ENCODE measurements around the gene ALDH3B2.
A peak's percentile ranks its signal among the peaks of the same experiment; 100 is the strongest.
"Not testable (repeated sequence)": the region's sequence is repeated elsewhere in the genome, so short reads cannot be mapped to it uniquely, and the experiment has no call there.

Gene ALDH3B2

DNA sequence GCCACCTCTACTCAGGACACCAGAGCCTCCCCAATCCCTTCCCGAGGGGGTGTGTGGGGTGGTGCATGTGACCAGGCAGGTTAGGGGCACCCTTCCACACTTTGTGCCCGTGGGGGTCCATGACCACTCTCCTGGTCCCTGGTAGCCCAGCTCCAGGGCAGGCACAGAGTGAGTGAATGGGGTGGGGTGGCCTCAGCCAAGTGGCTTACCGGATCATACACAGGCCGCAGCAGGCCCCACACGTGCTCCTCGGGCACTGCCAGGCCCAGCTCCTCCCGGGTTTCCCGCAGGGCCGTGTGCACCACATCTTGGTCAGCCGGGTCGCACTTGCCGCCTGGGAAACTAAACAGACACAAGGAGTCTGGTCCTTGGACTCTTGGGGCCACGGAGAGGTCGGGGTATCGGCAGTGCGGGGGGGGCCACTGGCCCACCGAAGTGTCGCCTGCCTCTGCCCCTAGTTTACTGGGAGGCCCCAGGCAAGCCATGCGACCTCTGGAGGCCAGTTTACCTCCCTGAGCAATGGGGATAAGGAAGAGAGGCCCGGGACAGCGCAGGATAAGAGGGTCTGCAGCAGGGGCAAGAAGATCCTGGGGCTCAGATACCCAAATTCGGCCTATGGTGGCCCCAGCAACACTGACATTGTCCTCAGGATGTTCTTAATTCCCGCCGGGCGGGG lies 45.6 kb downstream of the ALDH3B2 start:
- DNase-seq = no peak

DNA sequence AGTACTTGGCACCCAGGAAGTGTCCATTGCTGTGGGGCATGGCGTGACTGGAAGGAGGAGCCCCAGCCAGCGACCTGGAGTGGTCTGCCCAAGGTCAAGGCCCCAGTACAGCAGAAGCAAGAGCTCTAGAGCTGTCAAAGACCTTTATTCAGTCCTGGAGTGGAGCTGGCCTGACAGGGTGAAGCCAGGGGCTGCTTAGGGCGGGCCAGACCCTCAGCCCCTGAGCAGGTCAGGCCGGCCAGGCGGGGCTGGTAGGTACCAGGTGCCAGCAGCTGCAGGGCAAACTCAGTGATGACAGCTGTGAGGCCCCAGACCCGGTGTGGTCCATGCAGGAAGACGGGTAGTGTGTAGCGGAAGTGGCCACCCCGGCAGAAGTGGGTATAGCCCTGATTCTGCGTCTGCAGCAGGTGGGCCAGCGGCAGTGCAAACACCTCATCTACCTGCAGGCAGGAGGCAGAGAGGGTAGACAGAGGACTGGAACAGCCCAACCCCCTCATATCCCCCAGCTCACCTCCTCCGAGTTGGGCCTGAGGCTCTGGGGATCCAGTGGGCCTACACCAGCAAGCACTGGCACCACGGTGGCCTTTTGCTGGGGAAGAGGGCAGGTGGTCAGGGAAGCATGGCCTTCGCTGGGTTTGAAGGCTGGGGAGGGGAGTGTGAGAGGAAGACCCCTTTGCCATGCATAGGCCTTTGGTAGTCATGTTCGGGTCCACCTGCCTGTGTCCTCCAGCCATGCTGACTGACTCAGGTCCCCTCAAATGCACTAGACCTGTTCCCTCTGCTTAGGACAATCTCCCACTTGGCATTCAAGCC lies 46.4 kb downstream of the ALDH3B2 start:
- DNase-seq = no peak

DNA sequence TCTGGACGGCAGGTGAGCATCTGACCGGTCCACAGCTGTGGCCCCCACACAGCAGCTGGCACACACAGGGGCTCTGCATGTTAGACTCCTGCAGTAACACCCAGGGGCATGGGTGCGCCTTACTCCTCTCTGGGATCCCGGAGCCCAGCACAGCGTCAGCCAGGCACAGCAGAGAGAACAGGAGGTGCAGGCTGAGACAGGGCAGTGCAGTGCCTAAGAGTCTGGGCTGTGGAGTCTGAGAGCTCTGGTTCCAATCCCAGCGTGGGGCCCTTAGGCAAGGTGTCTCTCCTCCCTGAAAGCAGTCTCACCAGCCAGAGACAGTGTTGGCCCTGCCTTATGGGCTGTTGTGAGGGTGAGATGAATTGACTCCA lies 47.0 kb downstream of the ALDH3B2 start:
- DNase-seq = no peak

DNA sequence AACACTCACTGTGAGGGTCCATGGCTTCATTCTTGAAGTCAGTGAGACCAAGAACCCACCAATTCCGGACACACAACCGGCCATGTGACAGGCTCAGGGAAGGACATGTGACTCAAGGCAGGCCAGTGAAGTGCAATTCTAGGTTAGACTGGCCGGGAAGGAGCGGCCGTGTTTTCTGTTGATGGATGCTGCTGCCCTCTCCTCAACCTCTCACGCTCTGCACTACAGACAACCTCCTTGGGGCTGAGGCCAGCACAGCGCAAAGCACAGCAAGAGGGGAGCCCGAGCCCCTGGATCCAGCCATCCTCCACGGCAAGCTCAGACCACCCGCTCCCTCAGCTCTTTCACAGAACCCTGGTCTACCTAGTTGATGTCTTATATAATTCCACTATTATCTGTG lies 47.5 kb downstream of the ALDH3B2 start:
- DNase-seq = no peak

DNA sequence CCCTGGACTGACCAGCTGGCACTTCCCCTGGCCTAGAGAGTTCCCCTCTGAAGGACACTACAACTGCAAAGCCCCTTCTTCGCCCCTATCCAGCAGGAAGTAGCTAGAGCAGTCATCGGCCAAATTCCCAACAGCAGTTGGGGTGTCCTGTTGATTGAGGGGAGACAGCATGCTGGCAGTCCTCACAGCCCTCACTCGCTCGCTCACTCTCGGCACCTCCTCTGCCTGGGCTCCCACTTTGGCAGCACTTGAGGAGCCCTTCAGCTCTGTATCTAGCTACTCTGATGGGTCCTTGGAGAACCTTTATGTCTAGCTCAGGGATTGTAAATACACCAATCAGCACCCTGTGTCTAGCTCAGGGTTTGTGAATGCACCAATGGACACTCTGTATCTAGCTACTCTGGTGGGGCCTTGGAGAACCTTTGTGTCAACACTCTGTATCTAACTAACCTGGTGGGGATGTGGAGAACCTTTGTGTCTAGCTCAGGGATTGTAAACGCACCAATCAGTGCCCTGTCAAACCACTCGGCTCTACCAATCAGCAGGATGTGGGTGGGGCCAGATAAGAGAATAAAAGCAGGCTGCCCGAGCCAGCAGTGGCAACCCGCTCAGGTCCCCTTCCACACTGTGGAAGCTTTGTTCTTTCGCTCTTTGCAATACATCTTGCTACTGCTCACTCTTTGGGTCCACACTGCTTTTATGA lies 48.1 kb downstream of the ALDH3B2 start:
- DNase-seq = not testable (repeated sequence)

DNA sequence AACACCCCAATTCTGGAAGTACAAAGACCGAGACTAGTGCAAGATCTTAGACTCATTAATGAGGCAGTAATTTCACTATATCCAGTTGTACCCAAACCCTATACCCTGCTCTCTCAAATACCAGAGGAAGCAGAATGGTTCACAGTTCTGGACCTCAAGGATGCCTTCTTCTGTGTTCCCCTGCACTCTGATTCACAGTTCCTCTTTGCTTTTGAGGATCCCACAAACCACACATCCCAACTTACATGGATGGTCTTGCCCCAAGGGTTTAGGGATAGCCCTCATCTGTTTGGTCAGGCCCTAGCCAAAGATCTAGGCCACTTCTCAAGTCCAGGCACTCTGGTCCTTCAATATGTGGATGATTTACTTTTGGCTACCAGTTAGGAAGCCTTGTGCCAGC lies 50.6 kb downstream of the ALDH3B2 start:
- DNase-seq = peak; percentile 52

DNA sequence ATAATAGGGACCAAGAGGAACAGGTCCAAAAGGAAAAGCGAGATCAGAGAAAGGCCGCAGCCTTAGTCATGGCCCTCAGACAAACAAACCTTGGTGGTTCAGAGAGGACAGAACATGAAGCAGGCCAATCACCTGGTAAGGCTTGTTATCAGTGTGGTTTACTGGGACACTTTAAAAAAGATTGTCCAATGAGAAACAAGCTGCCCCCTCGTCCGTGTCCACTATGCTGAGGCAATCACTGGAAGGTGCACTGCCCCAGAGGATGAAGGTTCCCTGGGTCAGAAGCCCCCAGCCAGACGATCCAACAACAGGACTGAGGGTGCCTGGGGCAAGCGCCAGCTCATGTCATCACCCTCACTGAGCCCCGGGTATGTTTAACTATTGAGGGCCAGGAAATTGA lies 51.5 kb downstream of the ALDH3B2 start:
- DNase-seq = not testable (repeated sequence)

DNA sequence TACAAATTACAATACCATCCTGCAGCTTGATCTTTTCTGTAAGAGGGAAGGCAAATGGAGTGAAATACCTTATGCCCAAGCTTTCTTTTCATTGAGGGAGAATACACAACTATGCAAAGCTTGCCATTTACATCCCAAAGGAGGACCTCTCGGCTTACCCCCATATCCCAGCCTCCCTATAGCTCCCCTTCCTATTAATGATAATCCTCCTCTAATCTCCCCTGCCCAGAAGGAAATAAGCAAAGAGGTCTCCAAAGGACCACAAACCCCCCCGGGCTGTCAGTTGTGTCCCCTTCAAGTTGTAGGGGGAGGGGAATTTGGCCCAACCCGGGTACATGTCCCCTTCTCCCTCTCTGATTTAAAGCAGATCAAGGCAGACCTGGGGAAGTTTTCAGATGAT lies 52.5 kb downstream of the ALDH3B2 start:
- DNase-seq = not testable (repeated sequence)

DNA sequence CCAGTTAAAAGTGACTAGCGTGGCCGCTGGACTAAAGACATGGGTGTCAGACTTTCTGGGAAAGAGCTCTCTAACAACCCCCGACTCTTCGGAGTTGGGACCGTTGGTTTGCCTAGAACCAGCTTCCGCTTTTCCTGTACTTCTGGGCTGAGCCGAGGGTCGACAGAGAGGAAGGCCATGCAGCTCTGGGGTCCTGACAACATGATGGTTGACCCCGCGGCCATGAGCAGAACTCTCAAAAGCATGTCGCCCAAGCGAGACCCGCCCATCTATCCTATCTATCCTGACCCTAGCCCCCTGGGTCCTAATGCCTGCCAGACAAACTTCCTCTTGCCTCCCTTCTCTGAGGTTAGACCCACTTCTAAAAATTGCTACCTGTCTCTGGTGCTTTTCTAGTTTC lies 53.8 kb downstream of the ALDH3B2 start:
- not testable (repeated sequence) for DNase-seq

DNA sequence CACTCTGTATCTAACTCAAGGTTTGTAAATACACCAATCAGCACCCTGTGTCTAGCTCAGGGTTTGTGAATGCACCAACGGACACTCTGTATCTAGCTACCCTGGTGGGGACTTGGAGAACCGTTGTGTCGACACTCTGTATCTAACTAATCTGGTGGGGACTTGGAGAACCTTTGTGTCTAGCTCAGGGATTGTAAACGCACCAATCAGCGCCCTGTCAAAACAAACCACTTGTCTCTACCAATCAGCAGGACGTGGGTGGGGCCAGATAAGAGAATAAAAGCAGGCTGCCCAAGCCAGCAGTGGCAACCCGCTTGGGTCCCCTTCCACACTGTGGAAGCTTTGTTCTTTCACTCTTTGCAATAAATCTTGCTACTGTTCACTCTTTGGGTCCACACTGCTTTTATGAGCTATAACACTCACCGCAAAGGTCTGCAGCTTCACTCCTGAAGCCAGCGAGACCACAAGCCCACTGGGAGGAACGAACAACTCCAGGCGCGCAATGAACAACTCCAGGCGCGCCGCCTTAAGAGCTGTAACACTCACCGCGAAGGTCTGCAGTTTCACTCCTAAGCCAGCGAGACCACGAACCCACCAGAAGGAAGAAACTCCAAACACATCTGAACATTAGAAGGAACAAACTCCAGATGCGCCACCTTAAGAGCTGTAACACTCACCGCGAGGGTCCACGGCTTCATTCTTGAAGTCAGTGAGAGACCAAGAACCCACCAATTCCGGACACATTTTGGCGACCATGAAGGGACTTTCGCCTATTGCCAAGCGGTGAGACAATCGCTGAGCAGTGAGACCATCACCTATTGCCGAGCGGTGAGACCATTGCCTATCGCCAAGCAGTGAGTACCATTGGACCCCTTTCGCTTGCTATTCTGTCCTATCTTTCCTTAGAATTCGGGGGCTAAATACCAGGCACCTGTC lies 54.5 kb downstream of the ALDH3B2 start:
- DNase-seq = not testable (repeated sequence)

DNA sequence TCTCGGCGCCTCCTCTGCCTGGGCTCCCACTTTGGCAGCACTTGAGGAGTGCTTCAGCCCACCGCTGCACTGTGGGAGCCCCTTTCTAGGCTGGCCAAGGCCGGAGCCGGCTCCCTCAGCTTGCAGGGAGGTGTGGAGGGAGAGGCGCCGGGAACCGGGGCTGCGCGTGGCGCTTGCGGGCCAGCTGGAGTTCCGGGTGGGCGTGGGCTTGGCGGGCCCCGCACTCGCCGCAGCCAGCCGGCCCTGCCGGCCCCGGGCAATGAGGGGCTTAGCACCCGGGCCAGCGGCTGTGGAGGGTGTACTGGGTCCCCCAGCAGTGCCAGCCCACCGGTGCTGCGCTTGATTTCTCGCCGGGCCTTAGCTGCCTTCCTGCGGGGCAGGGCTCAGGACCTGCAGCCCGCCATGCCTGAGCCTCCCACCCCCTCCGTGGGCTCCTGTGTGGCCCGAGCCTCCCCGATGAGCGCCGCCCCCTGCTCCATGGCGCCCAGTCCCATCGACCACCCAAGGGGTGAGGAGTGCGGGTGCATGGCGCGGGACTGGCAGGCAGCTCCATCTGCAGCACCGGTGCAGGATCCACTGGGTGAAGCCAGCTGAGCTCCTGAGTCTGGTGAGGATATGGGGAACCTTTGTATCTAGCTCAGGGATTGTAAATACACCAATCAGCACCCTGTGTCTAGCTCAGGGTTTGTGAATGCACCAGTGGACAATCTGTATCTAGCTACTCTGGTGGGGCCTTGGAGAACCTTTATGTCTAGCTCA lies 55.3 kb downstream of the ALDH3B2 start:
- DNase-seq = not testable (repeated sequence)

DNA sequence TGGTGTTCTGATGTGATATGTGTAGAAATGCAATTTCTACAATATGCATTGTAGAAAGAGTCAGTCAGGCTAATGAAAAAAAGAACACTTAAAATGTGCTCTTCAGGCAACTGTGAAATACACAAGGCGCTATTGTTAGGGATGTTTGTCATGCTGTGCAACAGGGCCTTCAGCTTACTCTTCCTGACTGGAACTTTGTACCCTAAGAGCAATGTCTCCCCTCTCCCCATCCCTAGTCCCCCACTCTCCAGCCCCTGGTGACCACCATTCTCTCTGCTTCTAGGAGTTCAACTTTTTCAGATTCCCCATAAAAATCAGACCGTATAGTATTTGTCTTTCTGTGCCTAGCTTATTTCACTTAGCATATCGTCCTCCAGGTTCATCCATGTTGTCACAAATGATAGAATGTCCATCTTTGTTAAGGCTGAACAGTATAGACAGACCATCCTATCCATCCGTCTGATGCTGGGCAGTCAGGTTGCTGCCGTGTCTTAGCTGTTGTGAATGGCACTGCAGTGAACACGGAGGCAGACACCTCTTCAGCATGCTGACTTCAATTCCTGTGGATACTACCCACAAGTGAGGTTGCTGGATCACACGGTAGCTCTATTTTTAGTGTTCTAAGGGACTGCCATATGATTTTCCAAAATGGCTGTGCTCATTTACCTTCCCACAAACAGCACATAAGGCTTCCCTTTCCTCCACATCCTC lies 57.0 kb downstream of the ALDH3B2 start:
- DNase-seq = no peak

DNA sequence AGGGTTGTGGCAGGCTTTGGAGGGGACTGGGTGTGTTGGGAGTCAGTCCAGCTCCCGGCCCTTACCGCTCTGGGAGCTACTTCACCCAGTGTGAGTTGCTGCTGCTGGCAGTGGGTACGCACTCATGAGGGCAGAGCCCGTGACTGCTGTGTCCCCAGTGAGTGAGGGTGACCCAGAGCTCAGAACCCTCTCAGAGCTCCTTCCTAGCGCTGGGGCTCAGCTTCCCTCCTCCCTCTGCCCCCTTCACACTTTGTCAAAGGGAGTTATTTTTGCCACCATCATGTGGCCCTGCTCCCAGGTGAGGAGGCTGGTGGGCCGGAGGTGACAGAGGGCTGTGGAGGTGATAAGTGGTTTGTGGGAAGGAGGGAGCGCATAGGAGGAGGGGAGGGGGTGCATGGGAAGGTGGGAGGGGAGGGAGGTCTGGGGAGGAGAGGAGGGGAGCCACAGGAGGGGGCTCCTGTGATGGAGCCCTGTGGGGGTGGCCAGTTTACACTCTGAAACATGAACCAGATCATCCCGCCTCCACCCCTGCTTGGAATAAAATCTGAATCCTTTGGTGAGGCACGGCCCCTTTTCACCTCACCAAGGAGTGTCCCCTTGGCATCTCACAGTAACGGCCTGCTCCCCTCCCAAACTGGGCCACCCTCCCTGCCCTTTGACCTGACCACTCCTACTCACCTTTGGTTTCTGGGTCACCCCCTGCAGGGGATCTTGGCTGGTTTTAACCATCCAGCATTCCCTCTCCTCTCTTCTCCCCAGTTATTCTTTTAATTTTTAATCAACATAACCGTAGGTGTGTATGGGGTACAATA lies 57.8 kb downstream of the ALDH3B2 start:
- no peak for DNase-seq

DNA sequence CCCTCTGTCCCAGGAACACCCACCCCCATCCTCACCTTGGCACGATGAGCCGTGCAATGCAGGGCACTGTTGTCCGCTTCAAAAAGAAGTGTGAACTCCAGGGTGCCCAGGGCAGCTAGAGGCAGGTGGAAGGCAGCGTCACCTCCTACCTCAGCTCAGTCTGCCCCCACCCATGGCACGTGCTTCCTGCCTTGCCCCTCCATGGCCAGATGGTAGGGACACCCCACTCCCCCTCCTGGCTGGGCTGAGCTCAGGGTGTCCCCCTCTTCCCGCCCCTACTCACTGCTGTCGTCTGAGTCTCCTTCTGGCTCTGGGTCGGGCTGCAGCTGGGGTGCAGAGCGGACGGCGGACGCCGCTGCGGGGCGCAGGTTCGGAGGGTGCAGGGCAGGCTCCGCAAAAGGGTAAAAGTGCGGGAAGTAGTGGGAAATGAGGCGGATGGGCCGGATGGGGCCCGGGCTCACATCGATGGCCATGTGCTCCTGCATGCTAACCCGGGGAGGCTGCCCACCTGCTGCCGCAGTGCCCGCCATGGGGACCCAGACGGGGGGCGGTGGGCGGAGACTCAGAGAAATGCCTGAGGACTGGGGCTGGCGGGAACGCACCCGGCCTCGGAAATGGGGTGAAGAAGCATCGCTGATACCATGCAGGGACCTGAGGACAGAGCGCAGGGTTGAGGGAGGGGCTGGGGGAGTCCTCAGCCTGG lies 58.5 kb downstream of the ALDH3B2 start:
- no peak for DNase-seq

DNA sequence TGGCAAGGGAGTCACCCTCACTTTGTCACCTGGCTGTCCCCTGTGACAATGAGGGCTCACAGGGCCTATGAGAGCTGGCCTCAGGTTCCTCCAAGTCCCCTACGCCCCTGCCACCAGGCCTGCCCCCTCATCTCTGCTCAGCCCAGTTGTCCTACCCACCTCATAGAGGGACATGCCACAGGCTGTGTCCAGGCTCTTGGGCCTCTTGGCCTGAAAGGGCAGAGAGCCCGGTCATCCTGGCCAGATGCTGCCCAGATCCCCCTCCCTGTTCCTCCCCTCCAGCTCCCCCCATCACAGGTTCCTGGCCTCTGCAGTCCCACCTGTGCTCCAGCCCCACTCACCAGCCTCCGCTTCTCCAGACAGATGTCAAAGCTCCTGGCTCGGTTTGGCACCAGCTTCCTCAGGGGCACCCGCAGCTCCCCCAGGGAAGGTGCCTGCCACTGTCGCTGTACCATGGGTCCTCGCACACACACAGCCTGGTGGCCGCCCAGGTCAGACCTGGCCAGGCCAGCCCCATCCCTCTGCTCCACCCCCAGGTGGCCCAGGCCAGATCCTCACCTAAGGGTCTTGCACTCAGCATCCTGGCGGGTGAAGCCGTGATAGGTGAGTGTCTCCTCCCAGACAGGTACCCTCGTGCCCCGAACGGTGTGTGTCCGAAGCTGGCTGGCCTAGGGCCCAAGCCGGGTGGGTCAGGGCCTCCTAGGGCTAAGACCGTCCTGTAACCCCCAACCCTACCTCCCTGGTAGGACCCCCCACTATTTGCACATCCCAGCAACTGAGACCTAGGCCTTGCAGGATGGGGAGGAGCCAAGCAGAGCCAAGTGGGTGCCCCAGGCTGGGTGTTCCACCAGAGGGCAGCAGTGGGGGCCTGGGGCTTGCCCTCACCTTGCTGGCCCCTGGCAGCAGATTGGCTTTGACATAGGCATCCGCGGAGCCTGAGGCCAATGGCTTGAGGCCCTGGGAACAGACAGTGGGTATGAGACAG lies 59.4 kb downstream of the ALDH3B2 start:
- peak; percentile 21 for DNase-seq

DNA sequence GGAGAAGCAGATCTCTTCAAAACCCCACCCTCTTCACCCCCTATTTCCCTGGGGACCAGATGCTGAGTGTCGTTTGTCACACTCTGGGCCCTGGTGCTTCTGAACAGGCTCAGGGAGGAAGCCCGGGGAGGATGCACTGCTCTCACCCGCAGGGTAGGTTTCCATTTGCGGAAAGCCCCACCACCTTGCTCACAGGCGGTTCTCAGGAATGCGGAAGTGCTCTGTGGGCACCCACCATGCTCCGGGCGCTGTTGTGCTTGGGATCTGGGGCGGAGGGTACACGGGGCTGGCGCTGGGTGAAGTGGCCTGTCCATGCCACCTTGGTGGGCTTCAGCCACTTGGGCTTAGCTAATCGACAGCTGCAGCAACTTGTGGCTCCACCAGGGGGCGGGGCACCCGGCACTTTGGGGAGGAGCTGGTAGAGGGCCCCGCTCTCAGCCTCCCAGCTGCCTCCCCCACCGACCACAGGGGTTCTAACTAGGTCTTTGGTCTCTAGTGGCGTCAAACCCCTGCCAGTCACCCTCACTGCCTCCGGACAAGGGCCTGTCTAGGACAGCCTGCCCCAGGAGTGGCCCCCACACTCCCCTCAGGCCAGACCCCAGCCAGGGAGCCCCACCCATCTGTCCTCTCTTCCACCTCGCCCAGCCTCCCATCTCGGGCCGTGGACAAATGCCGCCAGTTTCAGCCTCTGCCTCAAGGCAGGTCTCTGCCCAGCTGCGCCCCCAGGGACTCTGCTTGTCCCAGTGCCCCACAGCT lies 60.3 kb downstream of the ALDH3B2 start:
- peak; percentile 87 for DNase-seq

DNA sequence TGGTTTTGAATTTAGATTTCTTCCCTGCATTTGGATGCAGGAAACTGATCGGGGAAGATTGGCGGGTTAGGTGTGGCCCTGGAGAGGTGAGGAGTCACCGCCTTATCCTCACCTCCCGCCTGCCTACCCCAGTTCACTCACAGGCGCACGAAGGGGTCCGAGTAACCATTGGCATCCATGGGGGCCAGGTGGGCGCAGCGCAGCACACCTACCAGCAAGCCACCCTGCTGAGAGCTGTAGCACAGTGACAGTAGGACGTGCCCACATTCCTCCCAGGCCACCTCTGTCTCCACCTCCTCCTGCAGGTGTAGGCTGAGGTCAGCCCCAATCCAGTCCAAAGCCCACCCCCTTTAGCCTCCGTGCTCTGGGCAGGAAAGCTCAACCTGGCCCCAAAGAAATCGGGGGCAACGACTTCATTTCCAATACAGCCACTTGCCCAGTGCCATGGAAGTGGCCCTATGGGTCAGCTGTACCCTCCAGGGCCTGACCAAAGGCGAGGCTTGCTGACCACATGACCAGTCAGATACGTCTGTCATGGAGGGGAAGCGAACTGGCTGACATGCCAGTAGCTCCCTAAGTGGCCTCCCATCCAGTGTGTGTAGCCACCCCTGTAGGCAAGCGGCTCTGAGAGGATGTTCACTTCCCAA lies 61.0 kb downstream of the ALDH3B2 start:
- no peak for DNase-seq
